Brain pericyte (primary cell): Measurements from ENCODE around the gene AIP.
"Not testable (repeated sequence)": the region's sequence is repeated elsewhere in the genome, so short reads cannot be mapped to it uniquely, and the experiment has no call there.

ENCODE experiments used
- DNase-seq: peaks from one replicate; pipeline ENCODE4 v3.0.0-alpha.2; 2012; ENCODE audit warnings: low read depth, low spot score

The AIP gene

DNA sequence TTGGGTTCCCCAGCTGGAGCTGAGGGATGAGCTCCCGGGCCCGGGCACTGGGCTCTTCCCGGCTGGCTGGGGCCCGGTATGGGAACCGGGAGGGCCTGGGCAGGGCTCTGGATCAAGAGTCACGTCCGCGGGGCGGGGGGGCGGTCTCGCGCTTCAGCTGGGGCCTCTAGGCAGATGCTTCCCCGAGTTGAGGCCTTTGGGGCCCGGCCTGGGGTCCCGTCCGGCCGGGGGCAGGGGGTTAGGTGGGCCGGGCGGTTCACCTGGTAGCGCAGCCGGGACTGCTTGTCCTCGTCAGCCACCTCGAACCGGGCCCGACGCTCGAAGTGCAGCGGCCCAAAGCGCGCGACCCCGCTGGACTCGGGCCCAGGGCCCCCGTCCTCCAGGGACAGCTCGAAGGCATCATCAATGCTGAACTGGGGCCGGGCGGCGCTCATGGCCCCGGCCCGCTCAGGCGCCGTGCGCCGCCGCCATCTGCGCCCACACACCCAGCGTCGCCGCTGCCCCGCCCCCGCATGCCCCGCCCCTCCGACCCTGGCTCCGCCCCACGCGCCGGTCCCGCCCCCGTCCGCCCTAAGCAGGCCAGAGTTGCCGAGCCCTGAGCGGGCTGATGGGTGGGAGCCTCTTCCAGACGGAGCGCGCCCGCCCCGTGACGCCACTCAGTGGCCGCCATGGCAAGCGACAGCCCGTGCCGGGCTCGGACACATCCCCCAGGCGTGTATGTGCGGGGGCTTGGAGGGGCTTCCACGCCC is 13.9 kb upstream of the AIP start, which contains the start of gene TMEM134:
TSS of gene TMEM134 (minus strand) at position 493 of the 749 bp plus-strand sequence. CDS start at position 434, 59 bp downstream.
- DNase-seq = peak; percentile 41

DNA sequence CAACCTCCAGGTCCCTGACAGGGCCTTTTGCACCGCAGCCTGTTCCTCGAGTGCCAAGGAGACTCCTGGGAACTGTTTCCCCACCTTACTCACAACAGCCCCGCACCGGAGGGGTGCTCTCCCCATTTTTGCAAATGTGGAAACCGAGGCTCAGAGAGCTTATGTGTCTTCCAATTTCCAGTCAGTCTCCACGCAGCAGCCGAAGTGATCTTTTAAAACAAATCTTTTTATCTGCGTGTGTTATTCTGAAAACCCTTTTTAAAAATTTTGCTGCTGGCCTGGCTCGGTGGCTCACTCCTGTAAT is 13.4 kb upstream of the AIP start:
- DNase-seq = no peak

DNA sequence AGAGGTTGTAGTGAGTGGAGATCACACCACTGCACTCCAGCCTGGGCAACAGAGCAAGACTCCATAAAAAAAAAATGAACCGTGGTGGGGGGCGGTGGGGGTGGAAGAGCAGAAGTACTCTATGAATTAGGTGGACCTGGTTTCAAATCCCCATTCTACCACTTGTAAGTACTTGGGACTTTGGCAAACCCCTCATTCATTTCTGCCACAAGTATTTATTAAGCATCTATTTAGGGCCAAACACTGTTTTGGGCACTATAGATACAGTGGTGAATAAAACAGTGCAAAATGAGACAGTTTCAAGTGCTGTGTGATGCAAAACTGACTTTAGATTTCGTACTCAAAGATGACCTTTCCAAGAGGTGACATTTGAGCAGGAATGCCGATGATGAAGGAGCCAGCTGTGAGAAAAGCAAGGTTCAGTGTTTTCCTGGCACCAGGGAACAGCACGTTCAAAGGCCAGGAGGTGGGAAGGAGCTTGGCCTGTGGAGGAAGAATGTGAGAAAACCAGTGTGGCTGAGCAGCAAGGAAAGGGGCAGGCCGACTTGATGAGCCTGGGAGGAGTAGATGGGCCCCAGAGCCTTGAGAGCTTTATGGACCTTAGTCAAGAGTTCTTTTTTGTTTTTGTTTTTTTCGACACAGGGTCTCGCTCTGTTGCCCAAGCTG is 12.4 kb upstream of the AIP start:
- DNase-seq = no peak

DNA sequence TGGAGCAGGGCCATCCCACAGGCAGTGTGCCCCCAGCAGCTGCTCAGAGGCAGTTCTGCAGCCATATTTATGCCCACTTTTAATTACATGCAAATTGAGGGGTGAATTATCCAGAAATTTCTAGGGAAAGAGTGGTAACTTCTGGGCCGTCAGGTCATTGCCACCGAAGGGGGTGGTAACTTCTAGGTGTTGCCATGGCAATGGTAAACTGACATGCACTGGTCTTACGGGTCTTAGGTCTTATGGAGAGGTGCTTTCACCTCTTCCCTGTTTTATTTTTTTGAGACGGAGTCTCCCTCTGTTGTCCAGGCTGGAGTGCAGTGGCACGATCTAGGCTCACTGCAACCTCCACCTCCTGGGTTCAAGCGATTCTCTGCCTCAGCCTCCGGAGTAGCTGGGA is 9.9 kb upstream of the AIP start:
- DNase-seq = no peak

DNA sequence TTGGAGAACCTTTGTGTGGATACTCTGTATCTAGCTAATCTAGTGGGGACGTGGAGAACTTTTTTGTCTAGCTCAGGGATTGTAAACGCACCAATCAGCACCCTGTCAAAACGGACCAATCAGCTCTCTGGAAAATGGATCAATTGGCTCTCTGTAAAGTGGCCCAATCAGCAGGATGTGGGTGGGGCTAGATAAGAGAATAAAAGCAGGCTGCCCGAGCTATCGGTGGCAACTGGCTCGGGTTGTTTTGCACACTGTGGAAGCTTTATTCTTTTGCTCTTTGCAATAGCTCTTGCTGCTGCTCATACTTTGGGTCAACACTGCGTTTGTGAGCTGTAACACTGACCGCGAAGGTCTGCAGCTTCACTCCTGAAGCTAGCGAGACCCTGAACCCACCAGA is 6.1 kb upstream of the AIP start:
- DNase-seq = not testable (repeated sequence)

DNA sequence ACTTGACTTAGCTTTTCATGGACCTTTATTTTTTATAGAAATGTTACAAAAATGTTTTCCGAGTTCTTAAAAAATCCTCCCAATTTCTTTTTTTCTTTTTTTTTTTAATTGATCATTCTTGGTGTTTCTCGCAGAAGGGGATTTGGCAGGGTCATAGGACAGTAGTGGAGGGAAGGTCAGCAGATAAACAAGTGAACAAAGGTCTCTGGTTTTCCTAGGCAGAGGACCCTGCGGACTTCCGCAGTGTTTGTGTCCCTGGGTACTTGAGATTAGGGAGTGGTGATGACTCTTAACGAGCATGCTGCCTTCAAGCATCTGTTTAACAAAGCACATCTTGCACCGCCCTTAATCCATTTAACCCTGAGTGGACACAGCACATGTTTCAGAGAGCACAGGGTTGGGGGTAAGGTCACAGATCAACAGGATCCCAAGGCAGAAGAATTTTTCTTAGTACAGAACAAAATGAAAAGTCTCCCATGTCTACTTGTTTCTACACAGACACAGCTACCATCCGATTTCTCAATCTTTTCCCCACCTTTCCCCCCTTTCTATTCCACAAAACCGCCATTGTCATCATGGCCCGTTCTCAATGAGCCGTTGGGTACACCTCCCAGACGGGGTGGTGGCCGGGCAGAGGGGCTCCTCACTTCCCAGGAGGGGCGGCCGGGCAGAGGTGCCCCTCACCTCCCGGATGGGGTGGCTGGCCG is 5.3 kb upstream of the AIP start:
- not testable (repeated sequence) for DNase-seq

DNA sequence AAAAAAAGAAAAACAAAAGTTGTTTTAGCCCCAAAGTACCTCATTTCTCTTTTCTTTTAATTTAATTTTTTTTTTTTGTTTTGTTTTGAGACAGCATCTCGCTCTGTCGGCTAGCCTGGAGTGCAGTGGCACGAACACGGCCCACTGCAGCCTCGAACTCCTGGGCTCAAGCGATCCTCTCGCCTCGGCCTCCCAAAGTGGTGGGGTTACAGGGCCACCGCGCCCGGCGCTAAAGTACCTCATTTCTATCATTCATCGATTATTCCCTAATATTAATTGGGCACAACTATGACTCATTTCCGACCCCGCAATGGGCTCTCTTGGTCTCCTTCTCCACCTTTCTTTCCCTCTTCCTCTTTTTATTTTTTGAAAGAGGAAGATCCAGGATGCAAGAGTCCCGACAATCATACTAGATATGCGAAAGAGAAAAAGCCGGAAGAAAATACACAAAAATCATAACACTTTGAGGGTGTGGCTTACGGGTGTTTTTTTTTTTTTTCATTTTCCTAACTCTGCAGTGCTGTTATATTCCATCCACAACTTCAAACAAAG is 475 bp upstream of the AIP start:
- no peak for DNase-seq

DNA sequence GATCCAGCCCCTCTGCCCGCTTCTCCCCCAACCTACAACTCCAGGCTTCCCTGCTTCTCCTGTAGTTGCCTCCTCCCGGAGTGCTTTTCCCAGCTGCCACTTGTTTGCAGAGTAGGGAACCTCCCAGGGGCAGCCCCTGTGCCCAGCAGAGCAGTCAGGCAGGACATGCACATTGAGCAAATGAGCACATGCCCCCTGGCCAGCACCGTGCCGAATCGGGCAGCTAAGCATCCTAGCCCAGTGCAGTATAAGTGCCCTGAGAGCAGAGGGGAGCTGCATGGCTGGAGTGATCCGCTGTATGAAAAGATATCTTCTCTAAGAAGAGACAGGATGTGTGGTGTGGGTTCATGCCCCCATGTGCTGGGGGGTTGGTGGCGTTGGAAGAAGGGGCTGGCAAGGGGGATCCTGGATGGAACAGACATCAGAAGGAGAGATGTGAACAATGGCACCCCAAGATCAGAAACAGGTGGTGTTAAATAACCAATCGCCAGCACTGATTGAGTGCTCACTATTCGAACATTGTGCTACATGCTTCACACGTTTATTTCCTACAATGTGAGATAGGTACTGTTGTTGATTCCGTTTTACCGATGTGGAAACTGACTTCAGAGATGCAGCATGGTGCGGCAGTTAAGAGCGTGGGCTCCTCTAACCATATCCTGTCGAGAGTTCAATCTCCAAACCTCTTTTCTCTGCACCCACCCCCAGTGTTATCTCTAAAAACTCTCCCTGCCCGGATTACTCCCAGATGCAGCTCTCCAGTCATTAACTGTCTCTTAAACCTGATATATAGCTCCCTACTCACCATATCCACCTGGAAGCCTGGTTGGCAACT is 1.2 kb downstream of the AIP start:
- no peak for DNase-seq

DNA sequence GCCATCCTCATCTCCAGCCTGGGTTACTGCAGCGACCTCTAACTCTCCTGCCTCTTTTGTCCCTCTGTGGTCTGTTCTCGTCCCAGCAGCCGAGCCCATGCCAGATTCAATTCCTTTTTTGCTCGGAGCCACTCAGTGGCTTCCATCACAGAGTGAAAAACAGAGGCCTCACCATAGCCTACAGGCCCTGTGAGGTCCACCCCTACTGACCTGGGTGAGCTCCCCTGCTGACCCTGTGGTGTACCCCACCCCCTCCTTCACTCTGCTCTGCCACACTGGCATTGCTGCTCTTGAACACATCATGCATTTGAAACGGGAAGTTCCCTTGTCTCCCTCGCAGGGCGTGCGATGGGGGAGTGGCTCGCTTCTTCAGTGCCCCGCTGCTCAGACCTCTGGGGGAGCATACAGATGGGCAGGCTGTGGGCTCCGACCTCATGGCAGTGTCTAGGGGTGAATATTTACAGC is 2.1 kb downstream of the AIP start:
- no peak for DNase-seq

DNA sequence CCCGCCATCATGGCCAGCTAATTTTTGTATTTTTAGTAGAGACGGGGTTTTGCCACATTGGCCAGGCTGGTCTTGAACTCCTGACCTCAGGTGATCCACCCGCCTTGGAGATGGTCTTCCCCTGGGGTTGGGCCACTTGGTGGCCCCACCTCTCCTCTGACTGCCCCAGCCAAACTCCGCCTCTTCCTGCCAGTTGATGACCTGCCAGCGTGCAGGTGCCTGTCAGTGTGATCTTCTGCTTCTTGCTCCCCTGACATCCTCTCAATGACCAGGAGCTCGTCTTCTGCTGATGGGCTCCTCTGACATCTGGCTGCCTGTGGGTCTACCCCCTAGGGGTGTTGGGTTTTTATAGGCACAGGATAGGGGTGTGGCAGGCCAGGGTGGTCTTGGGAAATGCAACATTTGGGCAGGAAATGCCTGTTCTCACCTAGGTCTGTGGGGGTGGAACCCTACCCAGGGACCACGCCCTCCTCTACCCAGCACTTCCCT is 3.1 kb downstream of the AIP start:
- DNase-seq = not testable (repeated sequence)

DNA sequence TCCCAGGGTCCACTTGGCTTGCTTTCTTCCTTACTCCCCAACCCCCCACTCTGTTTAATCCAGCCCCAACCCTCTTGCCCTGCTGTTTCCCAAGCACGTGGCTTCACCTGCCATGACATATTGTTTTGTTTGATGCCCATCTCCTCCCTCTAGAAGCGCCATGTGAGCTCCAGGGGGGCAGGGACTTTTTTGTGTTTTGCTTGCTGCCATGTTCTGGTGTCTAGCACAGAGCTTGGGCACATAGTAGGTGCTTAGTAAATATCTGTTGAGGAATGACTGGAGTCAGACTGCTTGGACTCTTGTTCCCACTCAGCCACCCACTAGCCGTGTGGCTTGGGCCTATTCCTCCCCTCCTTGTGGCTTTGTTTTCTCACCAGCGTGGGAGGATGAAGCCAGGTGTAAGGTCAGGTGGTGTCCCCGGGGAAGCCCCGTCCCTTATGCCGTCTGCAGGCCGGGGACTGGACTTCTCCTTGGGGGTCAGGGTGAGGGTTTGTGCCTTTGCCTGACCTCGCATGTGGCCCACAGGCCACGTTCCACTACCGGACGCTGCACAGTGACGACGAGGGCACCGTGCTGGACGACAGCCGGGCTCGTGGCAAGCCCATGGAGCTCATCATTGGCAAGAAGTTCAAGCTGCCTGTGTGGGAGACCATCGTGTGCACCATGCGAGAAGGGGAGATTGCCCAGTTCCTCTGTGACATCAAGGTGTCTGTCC is 3.8 kb downstream of the AIP start:
- no peak for DNase-seq

DNA sequence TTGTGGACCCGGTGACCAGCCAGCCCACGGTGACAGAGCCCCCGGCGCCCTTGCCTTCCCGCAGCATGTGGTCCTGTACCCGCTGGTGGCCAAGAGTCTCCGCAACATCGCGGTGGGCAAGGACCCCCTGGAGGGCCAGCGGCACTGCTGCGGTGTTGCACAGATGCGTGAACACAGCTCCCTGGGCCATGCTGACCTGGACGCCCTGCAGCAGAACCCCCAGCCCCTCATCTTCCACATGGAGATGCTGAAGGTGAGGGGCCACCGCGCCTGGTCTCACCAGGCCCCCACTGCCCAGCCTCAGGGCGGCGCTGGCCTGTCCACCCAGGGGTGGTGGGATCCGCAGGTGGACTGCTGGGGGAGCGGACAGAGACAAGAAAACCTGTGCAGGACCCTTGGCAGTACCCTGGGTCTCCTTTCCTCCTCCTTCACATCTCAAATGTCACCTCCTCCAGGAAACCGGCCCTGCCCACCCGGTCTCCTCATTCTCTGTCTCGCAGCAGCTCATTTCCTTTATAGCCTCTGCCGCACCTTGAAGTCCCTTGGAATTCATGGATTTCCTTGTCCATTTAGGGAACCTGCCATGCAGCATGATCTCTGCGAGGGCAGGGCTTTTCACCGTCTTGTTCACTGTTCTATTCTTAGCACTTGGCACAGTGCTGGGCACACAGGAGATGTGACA is 6.5 kb downstream of the AIP start:
- no peak for DNase-seq

DNA sequence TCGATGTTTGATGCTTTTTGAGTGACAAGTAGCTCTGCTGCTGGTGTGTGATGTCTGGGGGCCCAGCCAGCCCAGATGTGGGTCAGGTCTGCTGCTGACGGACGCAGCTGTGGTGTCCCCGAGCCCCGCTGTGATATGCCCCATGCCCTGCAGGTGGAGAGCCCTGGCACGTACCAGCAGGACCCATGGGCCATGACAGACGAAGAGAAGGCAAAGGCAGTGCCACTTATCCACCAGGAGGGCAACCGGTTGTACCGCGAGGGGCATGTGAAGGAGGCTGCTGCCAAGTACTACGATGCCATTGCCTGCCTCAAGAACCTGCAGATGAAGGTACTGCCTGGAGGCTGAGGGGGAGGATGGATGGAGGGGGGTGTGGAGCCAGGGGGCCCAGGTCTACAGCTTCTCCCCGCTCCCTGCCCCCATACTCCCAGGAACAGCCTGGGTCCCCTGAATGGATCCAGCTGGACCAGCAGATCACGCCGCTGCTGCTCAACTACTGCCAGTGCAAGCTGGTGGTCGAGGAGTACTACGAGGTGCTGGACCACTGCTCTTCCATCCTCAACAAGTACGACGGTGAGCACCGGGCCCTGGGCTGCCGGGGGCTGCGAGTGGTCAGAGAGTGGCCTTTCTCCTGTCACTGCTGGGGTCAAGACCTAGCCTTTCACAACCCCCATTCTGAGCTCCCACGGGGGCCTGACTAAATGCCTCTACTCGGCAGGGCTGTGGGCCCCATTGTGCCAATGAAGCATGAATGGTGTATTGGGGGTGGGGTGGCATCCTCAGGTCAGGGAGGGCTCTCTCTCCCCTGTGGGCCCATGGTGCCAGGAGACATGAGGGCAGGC is 7.3 kb downstream of the AIP start:
- no peak for DNase-seq

DNA sequence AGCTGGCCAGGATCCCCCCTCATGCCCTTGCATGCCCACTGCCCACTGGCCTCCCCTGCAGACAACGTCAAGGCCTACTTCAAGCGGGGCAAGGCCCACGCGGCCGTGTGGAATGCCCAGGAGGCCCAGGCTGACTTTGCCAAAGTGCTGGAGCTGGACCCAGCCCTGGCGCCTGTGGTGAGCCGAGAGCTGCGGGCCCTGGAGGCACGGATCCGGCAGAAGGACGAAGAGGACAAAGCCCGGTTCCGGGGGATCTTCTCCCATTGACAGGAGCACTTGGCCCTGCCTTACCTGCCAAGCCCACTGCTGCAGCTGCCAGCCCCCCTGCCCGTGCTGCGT is 7.9 kb downstream of the AIP start:
- no peak for DNase-seq

DNA sequence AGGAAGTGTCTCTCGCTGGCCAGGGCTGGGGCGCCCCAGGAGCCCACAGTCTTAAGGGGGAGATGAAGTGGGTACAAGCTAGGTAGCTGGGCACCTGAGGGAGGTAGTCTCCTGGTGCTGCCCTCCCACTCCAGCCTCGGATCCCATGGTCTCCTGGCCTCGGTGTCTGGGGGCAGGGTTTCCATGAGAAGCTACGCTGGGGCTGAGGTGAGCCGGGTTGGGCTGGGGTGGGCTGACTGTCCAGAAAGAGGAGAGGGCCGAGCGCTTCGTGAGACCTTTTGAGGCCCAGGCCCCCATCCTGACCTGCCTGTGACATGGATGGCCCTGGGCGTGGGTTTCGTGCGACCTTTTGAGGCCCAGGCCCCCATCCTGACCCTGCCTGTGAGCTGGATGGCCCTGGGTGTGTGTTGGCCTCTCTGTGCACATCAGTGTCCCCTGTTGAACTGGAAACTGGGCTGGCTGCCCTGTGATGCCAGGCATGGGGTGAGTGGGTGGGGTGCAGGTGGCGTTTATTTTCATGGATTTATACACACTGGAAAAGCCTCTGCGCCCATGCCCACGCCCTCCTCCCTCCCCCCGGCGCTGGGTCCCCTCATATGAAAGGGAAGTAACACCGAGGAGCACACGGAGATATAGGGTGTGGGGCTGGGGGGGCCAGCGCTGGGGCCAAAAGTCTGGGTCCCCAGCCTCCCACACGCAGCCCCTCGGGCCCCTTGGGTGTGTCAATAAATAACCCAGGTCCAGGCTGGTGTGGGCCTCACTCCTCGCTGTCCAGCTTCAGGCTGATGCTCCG is 8.6 kb downstream of the AIP start:
- DNase-seq = no peak

DNA sequence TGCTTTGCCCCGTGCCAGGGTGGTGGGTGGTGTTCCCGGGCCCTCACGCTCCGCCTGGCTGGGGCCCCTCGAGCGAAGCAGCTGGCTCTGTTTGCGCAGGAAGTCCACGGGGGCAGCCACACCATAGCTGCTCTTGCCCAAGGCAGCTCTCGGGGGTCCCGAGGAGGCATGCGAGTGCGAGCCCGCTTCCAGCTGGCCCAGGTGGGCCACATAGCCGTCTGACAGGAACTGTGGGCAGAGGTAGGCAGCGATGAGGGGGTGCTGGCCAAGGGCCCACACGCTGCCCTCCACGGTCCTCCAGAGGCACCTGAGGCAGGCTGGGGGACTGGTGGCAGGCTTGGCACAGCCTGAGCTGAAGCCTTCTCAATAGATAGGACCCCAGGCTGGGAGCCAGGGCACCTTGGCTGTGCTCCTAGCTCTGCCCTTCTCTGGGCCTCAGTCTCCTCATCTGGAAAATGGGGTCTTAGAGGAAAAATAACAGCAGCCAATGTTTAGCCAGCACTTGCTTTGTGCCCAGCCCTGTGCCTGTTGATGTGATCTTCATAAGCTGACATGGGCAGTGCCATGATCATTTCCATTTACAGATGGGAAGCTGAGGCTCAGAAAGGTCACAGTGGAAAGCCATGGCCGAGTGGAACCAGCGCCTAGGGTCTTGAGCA is 9.4 kb downstream of the AIP start:
- DNase-seq = no peak

DNA sequence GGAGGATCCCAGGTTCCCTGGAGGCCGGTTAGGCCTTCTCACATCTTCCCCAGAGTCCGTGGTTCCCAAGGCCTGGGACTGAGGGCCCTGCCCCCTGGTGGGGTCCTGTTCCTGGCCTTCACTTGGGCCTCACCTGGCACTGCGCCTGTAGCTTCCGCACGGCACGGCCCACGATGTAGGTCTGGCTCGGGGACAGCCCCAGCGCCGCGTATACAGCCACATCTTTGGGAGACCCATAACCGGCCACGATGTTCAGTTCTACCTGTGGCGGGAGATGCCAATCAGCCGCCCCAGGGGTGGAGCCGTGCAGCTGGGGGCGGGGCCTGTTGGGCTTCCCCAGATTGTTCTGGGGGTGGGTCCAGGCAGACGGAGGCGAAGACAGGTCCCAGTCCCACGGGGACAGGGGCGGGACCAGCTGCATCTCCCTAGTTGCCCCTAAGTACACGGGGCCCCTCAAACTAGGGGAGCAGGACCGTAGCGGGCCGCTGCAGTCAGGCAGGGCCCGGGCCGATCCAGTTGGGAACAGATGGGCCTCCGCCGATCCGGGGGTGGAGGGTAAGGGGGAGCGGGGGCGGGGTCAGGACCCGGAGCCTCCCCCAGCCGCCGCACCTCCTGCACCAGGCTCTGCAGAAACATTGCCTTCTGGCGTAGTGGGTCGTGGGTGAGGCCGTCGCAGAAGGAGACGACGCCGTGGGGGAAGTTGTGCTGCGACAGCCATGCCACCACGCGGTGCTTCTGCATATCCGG is 10.1 kb downstream of the AIP start:
- no peak for DNase-seq
